ENCODE measurements around the gene TEAD3. TPM values are rescaled to one million over a fixed set of nuclear protein-coding genes. Genes with fewer than 3 reads are reported as not detected.

TEAD3 gene
- total RNA-seq, 1 experiment from 2014 or later = 27.0 TPM

- Histone ChIP-seq H4K5ac (ENCODE audit: insufficient read length, low read depth, low read length) (no peak overlapping the region), H3K9ac (ENCODE audit: extremely low read depth, insufficient read length, low read length) (no peak overlapping the region), H3K79me1 (ENCODE audit: insufficient read depth, low read depth, low read length, poor library complexity, severe bottlenecking) (no peaks in the 10 kb centered on the region), H4K8ac (replicated peaks; ENCODE audit: insufficient read length, low read depth, low read length) (no peak overlapping the region), H3K27ac (ENCODE audit: insufficient read length, low read depth, low read length) (no peak overlapping the region), H2BK20ac (ENCODE audit: low read depth, low read length, poor library complexity, severe bottlenecking) (no peak overlapping the region), H2BK120ac (ENCODE audit: low read depth, low read length, poor library complexity, severe bottlenecking) (no peak overlapping the region), H2BK12ac (ENCODE audit: insufficient read length, low read depth, low read length) (no peak overlapping the region), H4K91ac (ENCODE audit: insufficient read length, low read depth, low read length) (no peak overlapping the region), H3K23me2 (ENCODE audit: insufficient read length, low read depth, low read length, poor library complexity, severe bottlenecking) (no peaks in the 10 kb centered on the region), H2BK5ac (ENCODE audit: insufficient read length, low read length) (no peak overlapping the region), H3K27me3 (ENCODE audit: insufficient read depth, low read length) (no peaks in the 10 kb centered on the region), H3K4me1 (ENCODE audit: insufficient read depth, low read length) (no peaks in the 10 kb centered on the region), H2AK5ac (ENCODE audit: insufficient read length, low read length) (no peak overlapping the region), H3T11ph (ENCODE audit: low read length) (no peak overlapping the region), H3K4ac (ENCODE audit: low read depth, low read length) (no peak overlapping the region), H3K56ac (ENCODE audit: insufficient read length, low read depth, low read length) (no peak overlapping the region), H2AFZ (ENCODE audit: low read length) (no peak overlapping the region), H3K79me2 (ENCODE audit: insufficient read depth, low read length) (no peaks in the 10 kb centered on the region), H2BK15ac (ENCODE audit: low read depth, low read length) (no peak overlapping the region), H3K14ac (ENCODE audit: insufficient read depth, low read length) (no peak overlapping the region), H3K18ac (ENCODE audit: insufficient read length, low read depth, low read length) (no peak overlapping the region), H3K4me2 (ENCODE audit: insufficient read depth, insufficient read length, low read length) (no peak overlapping the region), H3K9me3 (ENCODE audit: control insufficient read depth, low read depth, low read length) (no peaks in the 10 kb centered on the region), H3K23ac (ENCODE audit: insufficient read length, low read depth, low read length) (no peak overlapping the region), H4K20me1 (ENCODE audit: control insufficient read depth, insufficient read depth, insufficient read length) (no peaks in the 10 kb centered on the region)
- Mint-ChIP-seq H3K27me3 (ENCODE audit: low read depth) (peaks cover 6% of the 10 kb centered on the region), H3K9me3 (peaks cover 0 to 2% of the 10 kb centered on the region in 2 experiments; a peak in 2 of 5 replicates), H3K4me1 (peaks cover 15 to 17% of the 10 kb centered on the region in 2 experiments), H3K4me3 (no peak overlapping the region; a peak in 1 of 5 replicates), H3K36me3 (ENCODE audit: insufficient read depth in 1 of 3, low read depth in 3 of 3) (no peaks in the 10 kb centered on the region; a peak in 1 of 7 replicates), H3K27ac (no peak overlapping the region)
- no CpG with 5 or more reads among the region's 4 CpGs for WGBS (ENCODE audit: extremely low coverage, insufficient read length, low lambda C conversion rate)
- DNase-seq = no peak
- no peak for TF ChIP-seq CTCF (conservative IDR thresholded peaks at IDR 0.05)
Observed at GRCh38 chr6:35521235-35521634, 24.4 kb upstream of the TEAD3 start.
